Measurements from ENCODE around the gene TAF8. TPM values are rescaled to one million over a fixed set of nuclear protein-coding genes. Genes with fewer than 3 reads are reported as not detected.

TAF8 gene, protein sequence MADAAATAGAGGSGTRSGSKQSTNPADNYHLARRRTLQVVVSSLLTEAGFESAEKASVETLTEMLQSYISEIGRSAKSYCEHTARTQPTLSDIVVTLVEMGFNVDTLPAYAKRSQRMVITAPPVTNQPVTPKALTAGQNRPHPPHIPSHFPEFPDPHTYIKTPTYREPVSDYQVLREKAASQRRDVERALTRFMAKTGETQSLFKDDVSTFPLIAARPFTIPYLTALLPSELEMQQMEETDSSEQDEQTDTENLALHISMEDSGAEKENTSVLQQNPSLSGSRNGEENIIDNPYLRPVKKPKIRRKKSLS
- total RNA-seq: 11.9 TPM

DNA sequence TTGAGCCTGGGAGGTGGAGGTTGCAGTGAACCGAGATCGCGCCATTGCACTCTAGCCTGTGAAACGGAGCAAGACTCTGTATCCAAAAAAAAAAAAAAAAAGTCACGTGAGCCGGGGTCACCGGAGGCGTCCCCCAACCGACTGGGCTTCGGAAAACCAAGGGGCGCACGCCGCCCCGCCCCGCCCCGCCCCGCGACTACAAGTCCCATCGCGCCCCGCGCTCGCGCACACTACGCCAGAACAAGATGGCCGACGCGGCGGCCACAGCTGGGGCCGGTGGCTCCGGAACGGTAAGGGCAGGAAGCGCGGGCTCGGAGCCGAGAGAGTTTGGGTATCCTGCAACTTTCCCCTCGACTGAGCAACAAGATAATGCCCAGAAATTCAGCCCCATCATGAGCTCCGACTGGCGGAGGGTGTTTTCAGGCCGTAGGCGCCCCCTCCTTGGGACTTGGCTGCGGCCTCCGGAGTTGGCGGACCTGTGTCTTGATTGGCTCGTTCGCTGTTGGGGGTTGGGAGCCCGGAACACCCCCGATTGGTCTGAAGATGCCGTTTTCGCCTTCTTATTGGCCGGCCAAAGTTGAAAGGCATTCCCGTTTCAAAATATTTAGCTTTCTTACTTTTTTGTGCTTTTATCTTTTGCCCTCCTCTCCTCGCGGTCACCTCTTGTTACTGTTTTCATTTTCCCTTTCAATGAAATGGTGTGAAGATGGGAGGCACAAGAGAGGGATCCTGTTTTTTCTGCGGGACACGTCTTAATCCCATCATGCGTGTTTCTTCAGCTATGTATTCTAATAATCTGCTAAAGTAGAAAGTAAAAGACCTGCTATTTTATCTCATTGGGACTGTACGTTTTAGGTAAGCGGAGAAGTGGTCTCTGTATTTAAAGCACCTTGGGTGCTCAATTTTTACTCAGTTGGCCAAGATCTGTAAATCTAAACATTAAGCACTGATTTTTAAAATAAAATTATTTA, at the start of gene TAF8:
Gene TAF8, plus strand, starts transcription at position 228 of the 971 bp plus-strand sequence. Its CDS starts 18 bp downstream, at position 246.

Small RNA genes within 50 kb of the gene (small RNA-seq; reads per million reads assigned to genes)
- not detected for gene RNU6-761P (ENCODE audit: low replicate concordance)

Other genes with a start within 250 kb of the TAF8 start
- gene USP49, start 155.1 kb upstream of the TAF8 start, total RNA-seq: 24.4 TPM
- 21.0 TPM for gene MED20, start 129.4 kb upstream of the TAF8 start, total RNA-seq
- gene BYSL, start 129.0 kb upstream of the TAF8 start, total RNA-seq: 11.9 TPM
- 16.0 TPM for gene CCND3, start 108.7 kb upstream of the TAF8 start, total RNA-seq
- gene C6orf132, start 92.1 kb downstream of the TAF8 start, total RNA-seq: under 0.01 TPM
- 1.6 TPM for gene GUCA1A, start 122.8 kb downstream of the TAF8 start, total RNA-seq
- 0.63 TPM for gene GUCA1B, start 144.4 kb downstream of the TAF8 start, total RNA-seq
- gene MRPS10, start 167.3 kb downstream of the TAF8 start, total RNA-seq: 41.0 TPM